Activated T-cell treated with anti-CD3 and anti-CD28 coated beads, Interleukin-2, amount 50 U/mL, for 72 hours (primary cell): ENCODE results near the gene BAIAP2. TPM values are rescaled to one million over a fixed set of nuclear protein-coding genes. Genes with fewer than 3 reads are reported as not detected.

Experiments
- ATAC-seq, 2 donors: fragments of 150-1000 bp; cut with Tn5 transposase; replicated peaks in 1 of 2; 2 replicates each; pipeline ENCODE4 v1.10.0; 2021; ENCODE audit warnings: moderate library complexity in 2 of 2, mild to moderate bottlenecking in 1 of 2
- DNase-seq, 2 donors: peaks; one replicate each; pipeline ENCODE4 v3.0.0; 2021 to 2022; ENCODE audit warnings: mixed read lengths in 1 of 2
- H3K27ac Mint-ChIP-seq: one replicate; pipeline ENCODE4 v1.8.0; 2022; ENCODE audit warnings: mild to moderate bottlenecking, moderate library complexity, mixed read lengths
- H3K27me3 Mint-ChIP-seq: one replicate; pipeline ENCODE4 v1.8.0; 2022; ENCODE audit warnings: low read depth, mixed read lengths
- H3K36me3 Mint-ChIP-seq, 2 donors: one replicate each; pipeline ENCODE4 v1.8.0; 2022; ENCODE audit warnings: mixed read lengths in 2 of 2, mild to moderate bottlenecking in 1 of 2; ENCODE audit not compliant: insufficient read depth in 2 of 2
- H3K4me1 Mint-ChIP-seq: one replicate; pipeline ENCODE4 v1.8.0; 2022; ENCODE audit warnings: low read depth, mixed read lengths
- H3K4me3 Mint-ChIP-seq, 2 donors: one replicate each; pipeline ENCODE4 v1.8.0; 2022; ENCODE audit warnings: mild to moderate bottlenecking in 2 of 2, mixed read lengths in 2 of 2, moderate library complexity in 2 of 2
- H3K9me3 Mint-ChIP-seq, 2 donors: one replicate each; pipeline ENCODE4 v1.8.0; 2022; ENCODE audit warnings: mixed read lengths in 2 of 2
- total RNA-seq, 2 donors: library from RNA; stranded (reverse); gene quantifications; one replicate each; pipeline ENCODE4 v1.2.3, GENCODE V29; 2022

The BAIAP2 gene
- total RNA-seq, 2 donors from 2014 or later, result 8.7 TPM

DNA sequence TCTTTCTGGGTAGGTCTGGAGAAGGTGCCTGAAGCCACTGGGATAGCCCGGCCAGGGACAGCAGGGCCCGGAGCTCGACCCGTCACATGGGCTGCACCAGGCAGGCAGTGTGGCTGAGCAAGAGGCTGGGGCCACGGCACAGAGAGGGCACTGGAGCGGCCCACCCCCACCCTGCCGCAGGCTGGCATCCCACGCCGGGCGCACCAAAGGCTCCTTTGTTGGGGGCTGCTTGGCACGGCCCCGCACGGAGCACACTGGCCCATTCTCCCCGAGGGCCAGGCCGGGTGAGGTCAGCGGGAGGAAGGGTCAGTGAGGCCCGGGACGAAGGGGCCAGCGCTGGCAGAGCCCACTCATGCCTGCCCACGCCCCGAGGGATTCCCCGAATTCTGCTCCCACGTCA, 93.8 kb downstream of the BAIAP2 start:
- Mint-ChIP-seq H3K27me3 (no peaks in the 10 kb centered on the region), H3K4me3 (no peak overlapping the region), H3K27ac (no peak overlapping the region), H3K36me3 (no peaks in the 10 kb centered on the region), H3K9me3 (no peaks in the 10 kb centered on the region), H3K4me1 (no peaks in the 10 kb centered on the region)
- no peak for ATAC-seq
- DNase-seq, result no peak

DNA sequence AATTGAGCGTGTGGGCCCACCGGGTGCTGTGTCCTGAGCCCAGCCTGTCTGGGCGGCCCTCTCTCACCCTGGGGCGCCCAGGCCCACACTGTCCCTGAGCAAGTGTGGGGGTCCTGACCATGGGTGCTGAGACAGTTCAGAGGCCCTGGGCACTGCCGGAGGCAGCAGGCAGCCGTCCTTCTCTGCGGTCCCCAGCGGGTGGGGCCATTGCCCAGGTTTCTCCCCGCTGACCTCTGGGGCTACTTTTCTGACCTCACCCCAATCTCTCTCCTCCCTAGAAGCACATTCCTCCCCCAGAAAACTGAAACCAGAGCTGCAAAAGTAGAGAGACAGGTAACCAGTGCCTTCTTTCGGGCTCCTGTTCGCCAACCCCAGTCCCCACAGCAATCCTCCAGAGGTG, 94.3 kb downstream of the BAIAP2 start:
- ATAC-seq, result no peak

DNA sequence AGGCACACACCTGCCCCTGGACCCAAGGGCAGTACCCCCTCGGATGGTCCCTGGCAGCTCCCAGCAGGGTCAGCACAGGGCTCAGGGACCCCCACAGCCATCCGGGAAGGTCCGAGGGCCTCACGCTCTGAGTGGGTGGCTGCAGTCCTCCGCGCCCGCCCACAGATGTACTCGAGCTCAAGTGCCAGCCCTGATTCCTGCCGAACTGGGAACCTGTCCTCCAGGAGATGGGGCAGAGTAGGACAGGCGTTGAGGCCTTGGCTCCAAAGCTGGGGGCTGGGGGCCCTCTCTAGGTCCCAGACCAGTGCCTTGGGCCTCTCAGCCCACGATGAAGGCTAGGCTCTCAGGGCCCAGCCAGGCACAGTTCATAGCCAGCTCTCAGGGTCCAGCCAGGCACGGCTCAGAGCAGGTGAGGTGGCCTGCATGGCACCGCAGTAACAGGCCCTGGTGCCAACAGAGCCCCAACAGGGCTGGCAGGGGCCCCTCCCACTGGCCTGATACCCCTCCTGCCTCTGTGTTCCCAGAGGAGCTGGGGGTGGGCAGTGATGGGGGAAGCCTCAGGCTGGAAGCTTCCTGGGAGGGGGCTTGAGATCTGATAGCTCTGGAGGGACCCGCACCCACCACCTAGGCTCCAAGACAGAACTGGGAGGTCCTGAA, 94.9 kb downstream of the BAIAP2 start:
- no peaks in the 10 kb centered on the region for H3K36me3 Mint-ChIP-seq
- no peak for ATAC-seq
- no peak for DNase-seq
- no peaks in the 10 kb centered on the region for H3K4me1 Mint-ChIP-seq
- no peak overlapping the region for H3K4me3 Mint-ChIP-seq
- no peaks in the 10 kb centered on the region for H3K27me3 Mint-ChIP-seq
- no peaks in the 10 kb centered on the region for H3K9me3 Mint-ChIP-seq
- no peak overlapping the region for H3K27ac Mint-ChIP-seq

More for the DNA sequence above, 94.3 kb downstream of the BAIAP2 start:
- Mint-ChIP-seq H3K27me3 (no peaks in the 10 kb centered on the region), H3K9me3 (no peaks in the 10 kb centered on the region), H3K4me1 (no peaks in the 10 kb centered on the region), H3K36me3 (no peaks in the 10 kb centered on the region), H3K27ac (no peak overlapping the region), H3K4me3 (no peak overlapping the region)
- no peak for DNase-seq

DNA sequence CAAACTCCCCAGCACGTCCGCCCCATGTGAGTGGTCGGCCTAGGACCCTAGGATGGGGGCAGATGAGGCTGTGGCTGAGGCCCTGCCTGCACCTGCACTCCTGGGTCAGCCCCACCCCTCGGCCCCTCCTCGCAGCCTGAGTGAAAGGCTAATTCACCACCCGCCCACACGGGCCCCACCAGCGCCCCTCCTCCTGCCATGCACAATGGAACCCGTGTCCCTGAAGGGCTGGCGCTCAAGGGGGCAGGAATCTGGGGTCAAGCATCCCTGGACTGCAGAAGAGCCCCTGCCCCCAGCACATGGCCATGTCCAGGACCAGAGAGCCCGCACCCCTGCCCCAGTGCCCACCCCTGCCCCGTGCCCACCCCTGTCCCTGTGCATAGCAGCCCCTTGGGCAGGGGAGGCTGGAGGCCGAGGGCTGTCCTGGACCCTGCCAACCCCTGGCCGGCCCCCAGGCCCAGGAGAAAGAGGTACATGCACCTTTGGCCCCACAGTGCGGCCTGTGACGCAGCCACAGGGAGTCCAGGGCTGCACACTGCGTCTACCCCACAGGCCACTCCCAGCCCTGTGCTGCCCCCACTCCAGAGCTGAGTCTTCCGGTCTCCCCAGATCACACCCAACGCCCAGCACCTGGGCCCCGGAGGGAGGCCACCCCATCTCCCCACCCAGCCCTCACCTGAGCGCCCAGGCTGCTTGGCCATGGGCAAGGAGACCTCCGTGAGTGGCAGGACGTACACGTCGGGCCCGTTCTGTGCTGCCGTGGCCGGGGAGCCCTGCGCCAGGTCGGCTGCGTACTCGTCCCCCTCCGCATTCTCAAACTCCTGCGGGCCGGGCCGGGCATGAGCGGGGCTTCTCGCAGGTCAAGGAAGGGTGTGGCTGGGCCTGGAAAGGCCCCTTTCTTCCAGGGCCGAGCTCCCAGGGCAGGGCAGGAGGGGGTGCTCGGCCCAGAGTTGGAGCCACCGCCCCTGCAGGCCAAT, 95.7 kb downstream of the BAIAP2 start:
- no peak for DNase-seq
- ATAC-seq, result no peak
- Mint-ChIP-seq H3K27ac (no peak overlapping the region), H3K4me1 (no peaks in the 10 kb centered on the region), H3K4me3 (no peak overlapping the region), H3K9me3 (no peaks in the 10 kb centered on the region), H3K27me3 (no peaks in the 10 kb centered on the region), H3K36me3 (no peaks in the 10 kb centered on the region)

DNA sequence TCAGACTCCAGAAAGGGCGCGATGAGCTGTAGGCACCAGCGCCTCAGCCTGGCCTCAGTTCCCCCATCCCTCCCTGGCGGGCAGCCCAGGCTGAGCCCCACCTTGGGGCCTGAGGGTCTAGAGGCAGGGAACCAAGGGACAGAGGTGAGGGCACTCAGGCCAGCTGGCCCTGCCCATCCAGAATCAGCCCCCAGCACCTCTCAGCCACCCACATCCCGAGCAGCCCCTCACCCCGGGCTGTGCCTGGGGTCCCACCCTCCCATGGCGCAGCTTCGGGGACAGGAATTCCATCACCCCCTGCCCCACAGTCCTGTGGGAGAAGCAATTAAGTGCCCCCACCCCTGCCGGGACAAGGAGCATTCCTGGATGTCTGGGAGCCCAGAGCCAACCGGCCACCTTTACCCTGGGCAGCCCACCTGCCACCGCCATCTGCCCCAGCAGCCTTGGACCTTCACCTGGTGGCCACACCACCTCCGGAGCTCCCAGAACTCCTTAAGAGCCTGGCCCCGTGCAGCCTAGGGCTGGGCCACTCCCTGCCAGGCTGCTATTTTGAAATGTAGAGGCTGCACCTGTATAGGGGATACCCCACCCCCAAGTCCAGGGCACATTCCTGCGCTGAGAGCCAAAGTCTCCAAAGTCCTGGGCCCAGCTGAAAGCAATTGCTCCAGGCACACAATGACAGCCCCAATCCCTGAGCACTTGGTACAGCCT, 96.7 kb downstream of the BAIAP2 start:
- DNase-seq (no peak), ATAC-seq (no peak)
- H3K9me3 Mint-ChIP-seq, result no peaks in the 10 kb centered on the region
- H3K36me3 Mint-ChIP-seq, result no peaks in the 10 kb centered on the region
- H3K4me3 Mint-ChIP-seq, result no peak overlapping the region
- H3K27ac Mint-ChIP-seq, result no peak overlapping the region
- no peaks in the 10 kb centered on the region for H3K27me3 Mint-ChIP-seq
- H3K4me1 Mint-ChIP-seq, result no peaks in the 10 kb centered on the region

GRCh38 chr17:81132197-81132540, 97.2 kb downstream of the BAIAP2 start:
- DNase-seq (no peak), ATAC-seq (no peak)
- no peaks in the 10 kb centered on the region for H3K36me3 Mint-ChIP-seq
- no peaks in the 10 kb centered on the region for H3K27me3 Mint-ChIP-seq
- no peaks in the 10 kb centered on the region for H3K4me1 Mint-ChIP-seq
- no peak overlapping the region for H3K27ac Mint-ChIP-seq
- H3K4me3 Mint-ChIP-seq, result no peak overlapping the region
- no peaks in the 10 kb centered on the region for H3K9me3 Mint-ChIP-seq

GRCh38 chr17:81132770-81133723, 98.1 kb downstream of the BAIAP2 start:
- no peak for ATAC-seq
- no peaks in the 10 kb centered on the region for H3K27me3 Mint-ChIP-seq
- H3K4me1 Mint-ChIP-seq, result no peaks in the 10 kb centered on the region
- DNase-seq, result no peak
- no peak overlapping the region for H3K4me3 Mint-ChIP-seq
- no peak overlapping the region for H3K27ac Mint-ChIP-seq
- peaks cover 1 to 6% of the 10 kb centered on the region in 2 donors for H3K9me3 Mint-ChIP-seq
- no peaks in the 10 kb centered on the region for H3K36me3 Mint-ChIP-seq

GRCh38 chr17:81134064-81134781, 99.3 kb downstream of the BAIAP2 start:
- ATAC-seq (no peak), DNase-seq (no peak)
- H3K9me3 Mint-ChIP-seq, result peaks cover 6 to 13% of the 10 kb centered on the region in 2 donors
- no peak overlapping the region for H3K27ac Mint-ChIP-seq
- H3K4me3 Mint-ChIP-seq, result no peak overlapping the region
- no peaks in the 10 kb centered on the region for H3K27me3 Mint-ChIP-seq
- H3K36me3 Mint-ChIP-seq, result no peaks in the 10 kb centered on the region
- H3K4me1 Mint-ChIP-seq, result no peaks in the 10 kb centered on the region

DNA sequence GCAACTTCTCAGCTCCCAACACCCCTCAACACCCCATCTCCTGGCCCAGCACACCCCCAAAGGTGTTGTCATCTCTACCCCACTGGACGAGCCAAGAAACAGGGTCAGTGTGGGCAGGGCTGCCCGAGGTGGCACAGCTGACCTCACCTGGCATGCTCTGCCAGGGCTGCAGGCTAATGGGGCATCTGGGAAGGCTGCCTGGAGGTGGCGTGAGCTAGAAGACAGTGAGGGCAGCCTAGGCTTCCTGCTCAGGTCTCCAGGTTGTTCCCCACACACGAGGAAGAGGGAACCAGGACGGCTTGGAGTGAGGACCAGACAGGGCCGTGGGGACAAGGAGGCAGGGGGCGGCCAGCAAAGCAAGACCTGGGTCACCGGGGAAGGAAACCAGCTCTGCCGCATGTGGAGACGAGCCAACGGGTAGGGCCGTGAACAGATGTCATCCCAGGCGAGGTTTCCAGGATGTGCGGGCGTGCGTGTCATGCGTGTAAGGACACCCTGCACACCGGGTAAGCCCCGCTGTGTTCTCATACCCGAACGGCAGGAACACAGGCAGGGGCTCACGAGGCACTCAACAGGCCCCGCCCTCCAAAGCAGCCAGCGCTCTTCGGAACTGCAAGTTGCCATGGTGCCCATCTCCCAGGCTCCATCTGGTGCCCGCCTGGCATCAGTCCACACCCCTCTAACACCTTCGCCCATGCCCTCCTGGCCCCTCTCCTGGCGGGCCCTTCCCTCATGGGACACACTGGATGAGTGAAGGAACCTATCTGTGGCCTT, 100.7 kb downstream of the BAIAP2 start:
- ATAC-seq, result no peak
- Mint-ChIP-seq H3K4me3 (no peak overlapping the region), H3K27ac (no peak overlapping the region), H3K9me3 (peaks cover 6 to 13% of the 10 kb centered on the region in 2 donors), H3K4me1 (no peaks in the 10 kb centered on the region), H3K27me3 (no peaks in the 10 kb centered on the region), H3K36me3 (no peaks in the 10 kb centered on the region)
- DNase-seq, result no peak

GRCh38 chr17:81136366-81136765, 101.4 kb downstream of the BAIAP2 start:
- Mint-ChIP-seq H3K27ac (no peak overlapping the region), H3K4me1 (no peaks in the 10 kb centered on the region), H3K4me3 (no peak overlapping the region), H3K36me3 (no peaks in the 10 kb centered on the region), H3K27me3 (no peaks in the 10 kb centered on the region), H3K9me3 (peaks cover 6 to 13% of the 10 kb centered on the region in 2 donors)
- no peak for ATAC-seq
- DNase-seq, result no peak

DNA sequence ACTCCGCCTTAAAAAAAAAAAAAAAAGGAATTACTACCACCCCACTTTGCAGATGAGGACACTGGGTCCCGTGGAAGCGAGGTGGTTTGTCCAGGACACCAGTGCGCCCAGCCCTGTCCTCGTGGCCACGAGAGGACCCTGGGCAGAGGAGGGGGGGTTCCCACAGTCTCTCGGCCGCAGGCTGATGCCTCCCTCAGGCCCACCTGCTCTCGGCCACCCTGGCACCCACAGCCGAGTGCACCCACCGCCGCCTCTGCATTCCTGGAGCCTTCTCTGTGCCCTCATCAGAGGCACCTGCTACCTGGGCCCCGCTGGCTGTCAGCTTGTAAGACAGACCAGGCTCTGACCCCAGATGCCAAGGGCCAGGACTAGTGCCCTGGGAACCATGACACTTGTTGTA, 102.3 kb downstream of the BAIAP2 start:
- Mint-ChIP-seq H3K9me3 (peaks cover 6 to 13% of the 10 kb centered on the region in 2 donors), H3K4me3 (no peak overlapping the region), H3K36me3 (no peaks in the 10 kb centered on the region), H3K27ac (no peak overlapping the region), H3K27me3 (peaks cover 4% of the 10 kb centered on the region), H3K4me1 (no peaks in the 10 kb centered on the region)
- ATAC-seq (no peak), DNase-seq (no peak)
